Tibial nerve (tissue), 4 donors: ENCODE measurements around the gene INSIG1. TPM values are rescaled to one million over a fixed set of nuclear protein-coding genes. Genes with fewer than 3 reads are reported as not detected.

Experiments used
- DNase-seq, 2 donors: peaks; one replicate each; pipeline ENCODE4 v3.0.0-alpha.2; 2019; ENCODE audit warnings: low spot score in 2 of 2
- H3K27ac ChIP-seq, 4 donors: fragments of 200-600 bp; sonication (generic) in 3 of 4; one replicate each; pipeline ENCODE4 v1.5.1; 2017 to 2019; ENCODE audit warnings: mild to moderate bottlenecking in 1 of 4
- H3K27me3 ChIP-seq, 2 donors: fragments of 200-600 bp; sonication (generic) in 1 of 2; one replicate each; pipeline versions ENCODE4 v1.5.1 to v1.6.0; 2017 to 2019
- H3K36me3 ChIP-seq, 3 donors: fragments of 200-600 bp; sonication (generic); one replicate each; pipeline ENCODE4 v1.5.1; 2018 to 2019
- H3K4me1 ChIP-seq, 4 donors: fragments of 200-600 bp; sonication (generic) in 3 of 4; one replicate each; pipeline ENCODE4 v1.5.1; 2017 to 2019
- H3K4me3 ChIP-seq, 4 donors: fragments of 200-600 bp; sonication (generic) in 3 of 4; one replicate each; pipeline ENCODE4 v1.5.1; 2017 to 2019; ENCODE audit warnings: mild to moderate bottlenecking in 1 of 4, moderate library complexity in 1 of 4
- H3K9me3 ChIP-seq, 4 donors: fragments of 200-600 bp; sonication (generic) in 3 of 4; one replicate each; pipeline ENCODE4 v1.5.1; 2017 to 2019
- EP300 ChIP-seq, 2 donors: sonication (generic); formaldehyde crosslinking; IDR thresholded peaks; one replicate each; pipeline ENCODE4 v1.6.1; 2017; ENCODE audit warnings: antibody characterized with exemption in 2 of 2, mild to moderate bottlenecking in 1 of 2
- POLR2A ChIP-seq, 2 donors: fragments of 450-650 bp; IDR thresholded peaks; one replicate each; pipeline ENCODE4 v1.6.1; 2017; ENCODE audit warnings: antibody characterized with exemption in 2 of 2, mild to moderate bottlenecking in 2 of 2, moderate library complexity in 2 of 2
- WGBS, 2 donors: methylation state at CpG; one replicate each; pipeline ENCODE4 v1.1.5; 2018; 5-methylcytosine and 5-hydroxymethylcytosine counted together
- total RNA-seq, 4 donors: library from RNA; depleted of rRNA; stranded (reverse); fragments of >200 nt; gene quantifications; one replicate each; pipeline ENCODE4 v1.1.0, GENCODE V29; 2016
- TF ChIP-seq, protein P1 (sequence below), 5 experiments: fragments of 200-600 bp in 3 of 5; fragments of 450-650 bp in 2 of 5; sonication (generic) in 3 of 5; IDR thresholded peaks; one replicate each; pipeline ENCODE4 v1.5.1; 2016 to 2019; ENCODE audit warnings: antibody characterized with exemption in 5 of 5, mild to moderate bottlenecking in 3 of 5, moderate library complexity in 2 of 5

The INSIG1 gene
- total RNA-seq, 4 donors from 2014 or later = 66.9 to 91.7 (median 80.5) TPM

DNA sequence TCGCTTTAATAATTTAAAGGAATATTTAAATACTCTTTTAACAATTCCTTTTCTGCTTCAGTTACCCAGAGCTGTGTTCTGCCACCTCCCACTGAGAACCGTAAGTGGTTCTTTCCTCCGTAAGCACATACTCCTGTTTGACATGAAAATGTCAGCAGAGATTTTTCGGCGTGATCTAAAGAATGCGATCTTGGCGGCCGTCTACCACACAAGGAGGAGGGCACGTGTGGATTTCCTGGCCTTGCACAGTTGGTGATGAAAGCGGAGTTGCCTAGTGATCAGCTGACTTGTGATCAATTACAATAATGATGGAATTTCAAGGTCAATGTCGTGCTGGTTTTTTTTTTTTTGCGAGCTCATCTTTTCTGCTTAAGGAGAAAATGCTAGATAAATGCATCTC, 35.6 kb upstream of the INSIG1 start:
- 77 to 87% methylated on average over 12 of the region's 12 CpGs for WGBS, 2 donors
- H3K27ac ChIP-seq = no peak overlapping the region
- no peaks in the 10 kb centered on the region for H3K9me3 ChIP-seq
- DNase-seq = no peak
- peaks cover 0 to 17% (median 5%) of the 10 kb centered on the region in 4 donors for H3K4me1 ChIP-seq
- H3K36me3 ChIP-seq = no peaks in the 10 kb centered on the region
- TF ChIP-seq EP300 (IDR thresholded peaks at IDR 0.05) = no peak
- TF ChIP-seq, protein P1, sequence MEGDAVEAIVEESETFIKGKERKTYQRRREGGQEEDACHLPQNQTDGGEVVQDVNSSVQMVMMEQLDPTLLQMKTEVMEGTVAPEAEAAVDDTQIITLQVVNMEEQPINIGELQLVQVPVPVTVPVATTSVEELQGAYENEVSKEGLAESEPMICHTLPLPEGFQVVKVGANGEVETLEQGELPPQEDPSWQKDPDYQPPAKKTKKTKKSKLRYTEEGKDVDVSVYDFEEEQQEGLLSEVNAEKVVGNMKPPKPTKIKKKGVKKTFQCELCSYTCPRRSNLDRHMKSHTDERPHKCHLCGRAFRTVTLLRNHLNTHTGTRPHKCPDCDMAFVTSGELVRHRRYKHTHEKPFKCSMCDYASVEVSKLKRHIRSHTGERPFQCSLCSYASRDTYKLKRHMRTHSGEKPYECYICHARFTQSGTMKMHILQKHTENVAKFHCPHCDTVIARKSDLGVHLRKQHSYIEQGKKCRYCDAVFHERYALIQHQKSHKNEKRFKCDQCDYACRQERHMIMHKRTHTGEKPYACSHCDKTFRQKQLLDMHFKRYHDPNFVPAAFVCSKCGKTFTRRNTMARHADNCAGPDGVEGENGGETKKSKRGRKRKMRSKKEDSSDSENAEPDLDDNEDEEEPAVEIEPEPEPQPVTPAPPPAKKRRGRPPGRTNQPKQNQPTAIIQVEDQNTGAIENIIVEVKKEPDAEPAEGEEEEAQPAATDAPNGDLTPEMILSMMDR (IDR thresholded peaks at IDR 0.05) = no peak
- no peak for TF ChIP-seq POLR2A (IDR thresholded peaks at IDR 0.05)
- no peak overlapping the region for H3K4me3 ChIP-seq
- no peaks in the 10 kb centered on the region for H3K27me3 ChIP-seq

DNA sequence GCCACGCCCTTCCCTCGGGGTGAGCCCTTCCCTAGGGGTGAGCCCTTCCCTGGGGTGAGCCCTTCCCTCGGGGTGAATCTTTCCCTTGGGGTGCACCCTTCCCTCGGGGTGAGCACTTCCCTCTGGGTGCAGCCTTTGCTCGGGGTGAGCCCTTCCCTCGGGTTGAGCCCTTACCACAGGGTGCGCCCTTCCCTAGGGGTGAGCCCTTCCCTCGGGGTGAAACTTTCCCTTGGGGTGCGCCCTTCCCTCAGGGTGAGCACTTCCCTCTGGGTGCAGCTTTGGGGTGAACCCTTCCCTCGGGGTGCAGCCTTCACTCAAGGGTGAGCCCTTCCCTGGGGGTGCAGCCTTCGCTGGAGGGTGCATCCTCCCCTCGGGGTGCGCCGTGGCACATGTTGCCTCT, 34.6 kb upstream of the INSIG1 start:
- TF ChIP-seq, protein P1 (IDR thresholded peaks at IDR 0.05) = no peak
- no peak for TF ChIP-seq EP300 (IDR thresholded peaks at IDR 0.05)
- no peak for TF ChIP-seq POLR2A (IDR thresholded peaks at IDR 0.05)
- Histone ChIP-seq H3K27me3 (no peaks in the 10 kb centered on the region), H3K27ac (no peak overlapping the region), H3K4me3 (no peak overlapping the region), H3K36me3 (no peaks in the 10 kb centered on the region), H3K9me3 (no peaks in the 10 kb centered on the region), H3K4me1 (peaks cover 0 to 7% (median under 1%) of the 10 kb centered on the region in 4 donors)
- DNase-seq = no peak
- 83 to 84% methylated on average over 14 of the region's 14 CpGs for WGBS, 2 donors

DNA sequence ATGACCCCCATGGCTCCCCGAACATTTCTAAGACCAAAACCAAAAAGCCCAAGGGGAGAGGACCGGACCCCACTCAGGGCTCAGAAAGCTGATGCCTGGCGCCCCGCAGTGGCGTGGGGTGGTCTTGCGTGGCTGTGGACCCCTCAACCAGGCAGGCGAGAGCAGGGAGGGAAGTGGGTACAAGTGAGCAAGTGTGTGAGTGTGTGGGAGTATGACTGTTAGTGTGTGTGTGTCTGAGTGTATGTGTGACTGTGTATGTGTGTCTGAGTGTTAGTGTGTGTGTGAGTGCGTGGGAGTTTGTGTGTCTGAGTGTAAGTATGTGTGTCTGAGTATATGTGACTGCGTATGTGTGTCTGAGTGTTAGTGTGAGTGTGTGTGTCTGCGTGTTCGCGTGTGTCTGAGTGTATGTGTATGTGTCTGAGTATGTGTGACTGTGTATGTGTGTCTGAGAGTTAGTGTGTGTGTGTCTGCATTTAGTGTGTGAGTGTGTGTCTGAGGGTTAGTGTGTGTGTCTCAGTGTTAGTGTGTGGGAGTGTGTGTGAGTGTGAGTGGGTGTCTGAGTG, 34.0 kb upstream of the INSIG1 start:
- Histone ChIP-seq H3K27me3 (no peaks in the 10 kb centered on the region), H3K4me3 (no peak overlapping the region), H3K27ac (no peak overlapping the region), H3K4me1 (peaks cover 0 to under 1% (median 0%) of the 10 kb centered on the region in 4 donors), H3K9me3 (no peaks in the 10 kb centered on the region), H3K36me3 (no peaks in the 10 kb centered on the region)
- DNase-seq = no peak
- TF ChIP-seq EP300 (IDR thresholded peaks at IDR 0.05) = no peak
- TF ChIP-seq POLR2A (IDR thresholded peaks at IDR 0.05) = no peak
- TF ChIP-seq, protein P1 (IDR thresholded peaks at IDR 0.05) = no peak
- WGBS, 2 donors = 86 to 88% methylated on average over 11 of the region's 12 CpGs

DNA sequence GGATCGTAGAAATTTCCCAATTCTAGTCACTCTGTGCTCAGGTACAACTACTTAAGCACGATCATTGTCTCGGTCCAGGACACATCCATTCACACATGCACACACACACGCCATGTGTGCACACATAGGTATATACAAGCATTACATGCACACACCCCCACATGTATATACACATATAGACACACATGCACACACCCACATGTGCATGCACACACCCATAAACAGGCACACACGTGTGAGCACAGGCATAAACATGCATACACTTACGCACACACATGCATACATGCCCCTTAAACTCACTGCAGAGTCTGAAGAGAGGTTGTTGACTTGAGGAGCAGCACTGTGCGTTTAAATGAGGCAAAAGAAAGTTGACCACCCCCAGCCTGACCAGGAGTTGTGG, 32.5 kb upstream of the INSIG1 start:
- no peak overlapping the region for H3K4me3 ChIP-seq
- WGBS, 2 donors = 74 to 86% methylated on average over 7 of the region's 7 CpGs

DNA sequence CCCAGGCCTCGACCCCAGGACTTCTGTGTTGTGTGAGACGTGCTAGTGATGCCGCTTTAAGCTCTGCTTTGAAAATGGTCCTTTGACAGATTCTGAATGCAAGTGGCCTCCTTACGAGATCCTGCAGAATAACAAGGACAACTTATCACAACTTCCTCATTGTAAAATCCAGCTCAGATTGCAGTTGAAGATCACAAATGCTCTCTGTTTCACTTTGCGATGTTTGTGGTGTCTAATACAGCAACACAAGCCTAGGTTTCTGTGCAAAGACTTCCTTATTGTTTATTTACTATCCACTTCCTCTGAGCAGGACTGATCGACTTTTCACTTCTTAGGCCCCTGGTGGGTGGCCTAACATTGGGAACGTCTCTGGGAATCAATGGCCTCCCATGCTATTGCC, 31.7 kb upstream of the INSIG1 start:
- DNase-seq = no peak
- Histone ChIP-seq H3K27me3 (no peaks in the 10 kb centered on the region), H3K9me3 (no peaks in the 10 kb centered on the region), H3K4me1 (no peaks in the 10 kb centered on the region), H3K27ac (no peak overlapping the region), H3K36me3 (no peaks in the 10 kb centered on the region), H3K4me3 (no peak overlapping the region)
- WGBS, 2 donors = 42 to 57% methylated on average over 7 of the region's 7 CpGs
- TF ChIP-seq, protein P1 (IDR thresholded peaks at IDR 0.05) = no peak
- TF ChIP-seq EP300 (IDR thresholded peaks at IDR 0.05) = no peak

More for the DNA sequence above, 32.5 kb upstream of the INSIG1 start:
- no peak for DNase-seq
- H3K27ac ChIP-seq = no peak overlapping the region
- H3K4me1 ChIP-seq = no peaks in the 10 kb centered on the region
- H3K36me3 ChIP-seq = no peaks in the 10 kb centered on the region
- H3K9me3 ChIP-seq = no peaks in the 10 kb centered on the region
- no peak for TF ChIP-seq EP300 (IDR thresholded peaks at IDR 0.05)
- TF ChIP-seq, protein P1 (IDR thresholded peaks at IDR 0.05) = no peak
- TF ChIP-seq POLR2A (IDR thresholded peaks at IDR 0.05) = no peak
- H3K27me3 ChIP-seq = no peaks in the 10 kb centered on the region
